Memory B cell (primary cell): ENCODE results near the gene DBX1.
A peak's percentile ranks its signal among the peaks of the same experiment; 100 is the strongest.

Experiments used
- ATAC-seq: fragments of 150-1000 bp; cut with Tn5 transposase; 2 replicates; pipeline ENCODE4 v1.10.0; 2021; ENCODE audit warnings: low read depth, mild to moderate bottlenecking, moderate library complexity
- DNase-seq, 2 donors: peaks; one replicate each; pipeline ENCODE4 v3.0.0; 2022; ENCODE audit warnings: low spot score in 2 of 2
- H3K27ac Mint-ChIP-seq: one replicate; pipeline ENCODE4 v1.8.0; 2022; ENCODE audit warnings: mild to moderate bottlenecking, moderate library complexity, mixed read lengths
- H3K27me3 Mint-ChIP-seq: one replicate; pipeline ENCODE4 v1.8.0; 2022; ENCODE audit warnings: mixed read lengths
- H3K36me3 Mint-ChIP-seq: one replicate; pipeline ENCODE4 v1.8.0; 2022; ENCODE audit warnings: mild to moderate bottlenecking, mixed read lengths
- H3K4me1 Mint-ChIP-seq: one replicate; pipeline ENCODE4 v1.8.0; 2022; ENCODE audit warnings: mixed read lengths
- H3K4me3 Mint-ChIP-seq: one replicate; pipeline ENCODE4 v1.8.0; 2022; ENCODE audit warnings: mild to moderate bottlenecking, moderate library complexity, mixed read lengths
- H3K9me3 Mint-ChIP-seq: one replicate; pipeline ENCODE4 v1.8.0; 2022; ENCODE audit warnings: mixed read lengths

DBX1 gene

DNA sequence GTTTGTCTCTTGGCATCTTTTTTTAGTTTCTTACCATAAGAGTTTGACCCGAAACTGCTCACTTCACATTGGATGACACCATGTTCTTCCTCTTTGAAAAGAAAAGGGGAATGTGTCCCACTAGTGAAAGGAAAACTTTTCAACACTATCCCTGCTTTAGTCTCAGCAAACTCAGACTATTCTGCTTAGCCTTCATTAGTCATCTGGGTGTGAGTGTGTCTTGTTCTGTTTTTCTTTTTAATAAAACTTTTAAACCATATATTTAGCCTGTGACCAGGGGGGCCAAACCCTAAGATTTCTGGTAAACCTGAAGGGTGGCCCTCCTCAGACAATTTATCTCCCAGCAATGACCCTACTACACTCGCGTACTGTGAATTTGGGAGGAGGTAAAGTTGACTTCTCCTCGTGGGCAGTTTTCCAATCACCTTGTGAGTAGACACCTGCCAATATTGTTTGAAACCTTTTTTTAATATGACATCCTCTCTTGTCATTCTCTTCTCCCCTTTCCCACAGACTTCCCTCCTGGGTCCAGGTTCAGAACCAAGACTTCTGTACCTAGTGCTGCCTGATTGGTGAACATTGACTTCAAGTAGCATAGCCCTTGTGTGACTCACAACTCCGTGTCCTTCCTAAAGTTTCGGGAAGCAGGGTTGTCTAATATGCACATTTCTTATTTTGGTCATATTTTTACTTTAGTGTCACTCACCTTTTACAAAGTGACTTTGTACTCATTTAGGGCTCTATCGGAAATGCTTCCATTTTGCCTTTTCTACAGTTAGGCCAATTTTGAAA lies 39.9 kb downstream of the DBX1 start:
- Mint-ChIP-seq H3K27me3 (peaks cover 8% of the 10 kb centered on the region), H3K27ac (no peak overlapping the region), H3K36me3 (peaks cover 2% of the 10 kb centered on the region), H3K4me3 (no peak overlapping the region), H3K9me3 (no peaks in the 10 kb centered on the region), H3K4me1 (no peaks in the 10 kb centered on the region)
- ATAC-seq (no peak), DNase-seq (no peak)

DNA sequence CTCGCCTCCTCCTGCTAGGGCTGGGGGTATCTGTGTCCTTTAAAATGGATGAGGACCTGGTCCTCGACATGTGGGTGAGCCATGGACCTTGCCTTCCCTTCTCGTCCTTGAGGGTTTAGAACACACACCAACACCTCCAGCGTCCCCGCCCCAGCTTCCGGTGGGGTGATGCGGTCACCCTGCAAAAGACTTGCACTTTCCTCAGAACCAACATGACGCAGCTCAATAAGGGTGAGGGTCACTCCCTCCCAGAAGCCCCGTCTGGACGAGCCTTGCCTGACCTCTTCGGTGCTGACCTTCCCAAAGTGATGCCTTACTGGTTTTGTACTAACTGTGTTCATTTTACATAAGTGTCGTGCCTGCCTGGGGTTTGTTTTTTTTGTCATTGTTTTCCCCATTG lies 41.0 kb downstream of the DBX1 start:
- no peak overlapping the region for H3K27ac Mint-ChIP-seq
- DNase-seq = no peak
- no peak overlapping the region for H3K4me3 Mint-ChIP-seq
- no peaks in the 10 kb centered on the region for H3K9me3 Mint-ChIP-seq
- ATAC-seq = no peak
- peaks cover 2% of the 10 kb centered on the region for H3K36me3 Mint-ChIP-seq
- no peaks in the 10 kb centered on the region for H3K4me1 Mint-ChIP-seq
- H3K27me3 Mint-ChIP-seq = peaks cover 10% of the 10 kb centered on the region

GRCh38 chr11:20118209-20118608 lies 42.1 kb downstream of the DBX1 start:
- Mint-ChIP-seq H3K9me3 (no peaks in the 10 kb centered on the region), H3K27ac (no peak overlapping the region), H3K27me3 (peaks cover 10% of the 10 kb centered on the region), H3K36me3 (peaks cover 2% of the 10 kb centered on the region), H3K4me3 (no peak overlapping the region), H3K4me1 (peaks cover under 1% of the 10 kb centered on the region)
- ATAC-seq (no peak), DNase-seq (no peak)

DNA sequence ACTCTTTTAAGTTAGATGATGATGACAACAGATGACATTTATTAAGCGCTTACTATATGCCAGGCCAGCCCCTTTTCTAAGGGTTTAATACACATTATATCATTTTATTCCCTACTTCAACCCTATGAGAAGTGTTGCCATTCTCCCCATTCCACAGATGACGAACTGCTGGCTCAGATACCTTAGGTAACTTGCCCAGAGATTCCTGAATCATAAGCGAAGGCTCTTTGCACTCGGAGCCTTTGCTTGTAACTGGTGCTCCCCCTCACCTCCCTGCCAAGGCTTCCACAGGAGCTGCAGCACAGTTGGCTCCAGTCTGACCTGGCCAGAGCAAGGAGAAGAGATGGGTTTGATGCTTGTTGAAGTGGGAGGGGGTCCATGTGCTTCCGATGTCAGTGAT lies 43.0 kb downstream of the DBX1 start:
- Mint-ChIP-seq H3K27ac (no peak overlapping the region), H3K36me3 (peaks cover 2% of the 10 kb centered on the region), H3K27me3 (peaks cover 12% of the 10 kb centered on the region), H3K4me1 (peaks cover 3% of the 10 kb centered on the region), H3K9me3 (no peaks in the 10 kb centered on the region), H3K4me3 (no peak overlapping the region)
- ATAC-seq = no peak
- DNase-seq = no peak

DNA sequence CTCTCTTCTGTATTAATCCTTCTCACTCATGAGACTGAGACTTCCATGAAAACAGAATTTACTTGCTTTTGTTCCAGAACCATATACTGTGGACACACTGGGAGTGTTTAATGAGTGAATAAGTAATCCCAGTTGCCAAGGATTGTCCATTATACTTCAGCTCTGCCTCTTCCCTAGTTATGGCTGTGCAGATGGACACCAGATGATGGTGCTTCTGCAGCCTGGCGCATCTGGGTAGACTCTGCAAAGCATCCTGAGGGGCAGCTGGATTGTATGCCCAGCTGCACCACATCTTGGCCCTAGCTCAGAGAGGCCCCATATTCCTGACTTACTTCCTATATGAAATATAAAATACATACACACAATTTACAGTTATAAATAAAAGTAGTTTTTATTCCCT lies 43.5 kb downstream of the DBX1 start:
- no peak for DNase-seq
- H3K4me3 Mint-ChIP-seq = no peak overlapping the region
- H3K27me3 Mint-ChIP-seq = peaks cover 16% of the 10 kb centered on the region
- no peak for ATAC-seq
- H3K9me3 Mint-ChIP-seq = no peaks in the 10 kb centered on the region
- H3K4me1 Mint-ChIP-seq = peaks cover 3% of the 10 kb centered on the region
- H3K27ac Mint-ChIP-seq = no peak overlapping the region
- H3K36me3 Mint-ChIP-seq = peaks cover 2% of the 10 kb centered on the region

DNA sequence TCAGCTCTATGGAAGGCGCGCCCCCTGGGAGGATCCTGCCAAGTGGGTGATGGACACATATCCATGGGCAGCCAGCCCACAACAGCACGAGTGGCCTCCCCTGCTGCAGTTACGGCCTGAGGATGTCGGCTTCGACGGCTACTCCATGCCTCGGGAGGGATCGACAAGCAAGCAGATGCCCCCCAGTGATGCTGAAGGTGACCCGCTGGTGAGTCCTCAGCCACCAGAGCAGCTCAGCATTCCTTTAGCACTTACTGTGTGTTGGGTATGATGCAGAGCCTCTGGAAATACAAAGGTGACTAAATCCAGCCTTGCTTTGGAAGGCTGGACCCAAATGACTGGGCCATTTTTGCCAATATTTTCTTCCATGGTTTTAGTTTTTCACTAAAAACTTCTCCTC lies 45.7 kb downstream of the DBX1 start:
- Mint-ChIP-seq H3K4me3 (no peak overlapping the region), H3K4me1 (peaks cover 5% of the 10 kb centered on the region), H3K9me3 (no peaks in the 10 kb centered on the region), H3K27me3 (peaks cover 14% of the 10 kb centered on the region), H3K27ac (no peak overlapping the region), H3K36me3 (peaks cover 2% of the 10 kb centered on the region)
- DNase-seq (no peak), ATAC-seq (no peak)

DNA sequence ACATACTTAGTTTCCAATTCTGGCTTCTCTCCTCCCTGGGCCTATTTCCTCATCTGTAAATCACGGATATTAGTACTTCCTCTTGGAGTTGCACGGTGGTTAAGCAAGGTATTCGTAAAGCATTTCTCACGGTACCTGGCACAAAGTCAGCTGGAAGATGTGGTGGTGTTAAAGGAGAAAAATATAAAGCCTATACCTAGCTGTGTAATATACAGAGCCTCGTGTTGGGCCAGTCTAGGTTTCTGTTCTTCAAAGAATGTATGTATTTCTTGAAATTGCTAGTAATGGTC lies 47.2 kb downstream of the DBX1 start:
- Mint-ChIP-seq H3K27me3 (peaks cover 7% of the 10 kb centered on the region), H3K9me3 (no peaks in the 10 kb centered on the region), H3K4me3 (no peak overlapping the region), H3K4me1 (peaks cover 5% of the 10 kb centered on the region), H3K36me3 (no peaks in the 10 kb centered on the region), H3K27ac (no peak overlapping the region)
- ATAC-seq (no peak), DNase-seq (no peak)

GRCh38 chr11:20112291-20113148 lies 47.8 kb downstream of the DBX1 start:
- H3K4me3 Mint-ChIP-seq = no peak overlapping the region
- no peaks in the 10 kb centered on the region for H3K36me3 Mint-ChIP-seq
- H3K4me1 Mint-ChIP-seq = peaks cover 5% of the 10 kb centered on the region
- DNase-seq (no peak), ATAC-seq (no peak)
- H3K27ac Mint-ChIP-seq = no peak overlapping the region
- H3K9me3 Mint-ChIP-seq = no peaks in the 10 kb centered on the region
- H3K27me3 Mint-ChIP-seq = peaks cover 7% of the 10 kb centered on the region

DNA sequence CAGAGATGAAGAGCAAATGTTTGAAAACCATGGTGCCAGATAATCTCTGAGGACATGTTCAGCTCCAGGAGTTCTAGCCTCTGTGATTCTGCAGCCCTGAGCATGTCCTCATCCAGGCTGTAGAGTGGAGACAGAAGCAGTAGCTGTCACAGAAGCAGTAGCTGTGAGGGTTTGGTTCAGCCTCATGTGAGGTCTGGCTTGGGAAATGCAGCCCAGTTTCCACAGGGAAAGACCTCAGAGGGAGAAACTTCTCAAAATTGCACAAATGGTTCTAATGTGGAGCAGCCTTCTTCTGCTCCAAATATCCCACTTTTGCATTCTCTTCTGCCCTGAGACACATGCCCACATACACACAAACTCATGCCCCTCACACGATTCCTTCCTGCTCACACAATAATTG lies 48.4 kb downstream of the DBX1 start:
- DNase-seq = no peak
- Mint-ChIP-seq H3K9me3 (no peaks in the 10 kb centered on the region), H3K27ac (no peak overlapping the region), H3K36me3 (no peaks in the 10 kb centered on the region), H3K4me1 (peaks cover 5% of the 10 kb centered on the region), H3K4me3 (no peak overlapping the region), H3K27me3 (peaks cover 7% of the 10 kb centered on the region)
- no peak for ATAC-seq

DNA sequence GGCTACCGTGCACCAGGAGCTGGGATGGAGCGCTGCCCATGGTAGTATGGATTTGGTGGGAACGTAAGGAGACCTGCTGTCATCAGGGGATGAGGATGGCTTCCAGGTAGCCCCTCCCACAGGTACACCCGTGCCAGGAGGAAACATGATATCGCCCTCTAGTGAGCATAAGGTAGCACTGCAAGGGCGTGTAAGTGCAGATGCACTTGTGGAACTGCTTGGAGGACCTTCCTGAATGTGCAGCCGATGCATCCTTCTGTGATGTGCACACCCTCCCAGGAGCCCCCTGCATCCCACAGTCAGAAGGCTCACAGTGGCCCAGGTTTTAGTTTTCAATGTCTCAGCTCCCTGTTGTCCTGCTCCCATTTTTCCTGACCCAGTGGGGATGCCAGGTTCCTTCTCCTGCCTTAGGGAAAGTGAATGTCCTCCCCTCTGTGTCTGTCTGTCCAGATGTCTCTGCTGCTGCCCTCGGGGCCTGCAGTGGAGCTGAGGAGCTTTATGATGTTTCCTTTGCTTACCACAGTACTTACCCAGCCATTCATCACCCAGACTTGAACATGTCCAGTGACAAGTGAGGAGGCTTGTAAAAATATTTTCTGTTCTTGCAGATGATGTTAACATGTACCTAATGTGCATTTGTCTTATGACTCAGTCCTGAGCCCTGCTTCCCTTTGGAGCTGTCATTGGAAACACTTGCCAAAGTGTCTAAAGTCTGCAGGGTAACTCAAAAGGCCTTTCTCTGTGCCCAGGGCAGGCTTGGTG lies 49.2 kb downstream of the DBX1 start:
- Mint-ChIP-seq H3K9me3 (no peaks in the 10 kb centered on the region), H3K4me1 (peaks cover 5% of the 10 kb centered on the region), H3K4me3 (no peak overlapping the region), H3K27me3 (peaks cover 7% of the 10 kb centered on the region), H3K36me3 (no peaks in the 10 kb centered on the region), H3K27ac (no peak overlapping the region)
- DNase-seq = peak; percentile 34 to 53
- ATAC-seq = peak; percentile 86

DNA sequence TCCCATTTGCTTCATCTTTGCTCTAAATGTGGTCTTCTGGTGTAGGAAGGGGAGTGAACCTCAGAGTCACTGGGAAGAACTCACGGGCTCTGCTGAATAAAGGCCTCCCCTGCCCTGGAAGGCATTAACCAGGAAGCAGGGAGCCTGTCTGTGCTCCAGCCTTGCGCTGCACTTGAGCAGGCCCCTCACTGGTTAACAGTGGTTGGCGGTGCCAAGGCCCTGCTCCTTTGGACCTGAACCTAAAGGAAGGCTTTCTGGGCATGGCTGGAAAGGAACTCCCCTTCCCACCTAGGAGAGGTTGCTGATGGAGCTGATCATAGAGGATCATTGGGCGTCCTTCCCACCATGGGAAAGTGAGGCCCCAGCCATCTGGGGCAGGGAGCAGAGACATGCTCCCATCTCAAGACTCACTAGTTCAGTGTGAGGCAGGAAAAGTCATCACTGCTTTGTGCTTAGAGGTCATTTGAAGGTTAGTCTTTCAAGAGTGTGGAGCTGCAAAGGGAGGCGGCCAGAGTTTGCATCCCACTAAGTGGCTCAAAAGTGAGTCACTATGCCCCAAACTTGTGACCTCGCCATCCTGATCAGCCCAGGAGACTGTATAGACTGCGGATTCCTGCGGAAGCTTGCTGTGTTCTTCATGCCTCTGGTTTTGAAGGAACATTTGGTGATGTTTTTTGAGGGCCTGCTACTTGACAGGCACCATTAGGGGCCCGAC lies 50.4 kb downstream of the DBX1 start:
- Mint-ChIP-seq H3K9me3 (no peaks in the 10 kb centered on the region), H3K4me1 (peaks cover 5% of the 10 kb centered on the region), H3K27ac (no peak overlapping the region), H3K27me3 (peaks cover 6% of the 10 kb centered on the region), H3K4me3 (no peak overlapping the region), H3K36me3 (no peaks in the 10 kb centered on the region)
- DNase-seq (no peak), ATAC-seq (no peak)
